Transverse colon (tissue), 4 donors: ENCODE data around the gene CDCA5. TPM values are rescaled to one million over a fixed set of nuclear protein-coding genes. Genes with fewer than 3 reads are reported as not detected.
A peak's percentile ranks its signal among the peaks of the same experiment; 100 is the strongest.

Experiments used
- DNase-seq: peaks from one replicate; pipeline ENCODE4 v3.0.0-alpha.2; 2019
- H3K27ac ChIP-seq, 4 donors: fragments of 200-600 bp; sonication (generic); 2 replicates each; pipeline ENCODE4 v1.5.1; 2016 to 2018; ENCODE audit warnings: inconsistent platforms in 4 of 4
- H3K27me3 ChIP-seq: fragments of 200-600 bp; sonication (generic); 2 replicates; pipeline ENCODE4 v1.5.1; 2017; ENCODE audit warnings: inconsistent platforms
- H3K36me3 ChIP-seq, 4 donors: fragments of 200-600 bp; sonication (generic); 2 replicates each; pipeline ENCODE4 v1.5.1; 2017 to 2019; ENCODE audit warnings: inconsistent platforms in 4 of 4
- H3K4me1 ChIP-seq, 4 donors: fragments of 200-600 bp; sonication (generic); 2 replicates each; pipeline ENCODE4 v1.5.1; 2017 to 2020; ENCODE audit warnings: inconsistent platforms in 4 of 4
- H3K4me3 ChIP-seq, 4 donors: fragments of 200-600 bp; sonication (generic); 1 replicate in 1 of 4; 2 replicates in 3 of 4; pipeline versions ENCODE4 v1.5.1 to v1.6.1; 2017 to 2019; ENCODE audit warnings: inconsistent platforms in 4 of 4
- H3K9me3 ChIP-seq, 2 donors: fragments of 200-600 bp; sonication (generic); 2 replicates each; pipeline ENCODE4 v1.5.1; 2017 to 2019; ENCODE audit warnings: inconsistent platforms in 2 of 2
- CTCF ChIP-seq, 5 experiments: fragments of 200-600 bp in 3 of 5; fragments of 450-650 bp in 2 of 5; sonication (generic) in 3 of 5; IDR thresholded peaks; 1 replicate in 2 of 5; 2 replicates in 3 of 5; pipeline ENCODE4 v1.5.1; 2016 to 2017; ENCODE audit warnings: antibody characterized with exemption in 5 of 5, inconsistent platforms in 3 of 5, mild to moderate bottlenecking in 2 of 5, moderate library complexity in 1 of 5
- EP300 ChIP-seq: sonication (generic); formaldehyde crosslinking; IDR thresholded peaks from one replicate; pipeline ENCODE4 v1.6.1; 2017; ENCODE audit warnings: antibody characterized with exemption, low read depth
- POLR2A ChIP-seq: fragments of 450-650 bp; IDR thresholded peaks from one replicate; pipeline ENCODE4 v1.6.1; 2016; ENCODE audit warnings: antibody characterized with exemption, mild to moderate bottlenecking, moderate library complexity
- POLR2AphosphoS5 ChIP-seq, 3 donors: sonication (generic); formaldehyde crosslinking; IDR thresholded peaks; one replicate each; pipeline ENCODE4 v1.6.1; 2016; ENCODE audit warnings: antibody characterized with exemption in 3 of 3
- WGBS, 2 donors: methylation state at CpG; one replicate each; pipeline ENCODE4 v1.1.5; 2018; ENCODE audit warnings: low coverage in 1 of 2; 5-methylcytosine and 5-hydroxymethylcytosine counted together
- in situ Hi-C, 4 donors: fragments of 200-750 bp; cut with MboI; loops; one replicate each; pipeline versions ENCODE4 v1.15.0 to v1.15.1; 2017; ENCODE audit warnings: low sequenced_read_pairs in 3 of 4, low pct_ligation_motif_present in 1 of 4, low pct_unique_long_range_greater_than_20kb in 1 of 4
- intact Hi-C: fragments of 100-400 bp; cut with DNase I; formaldehyde crosslinking; loops from one replicate; pipeline ENCODE4 v1.15.1; 2023; ENCODE audit warnings: low total_unique reads
- total RNA-seq, 4 donors: library from RNA; depleted of rRNA; stranded (reverse); fragments of >200 nt; gene quantifications; one replicate each; pipeline ENCODE4 v1.1.0, GENCODE V29; 2016

CDCA5 gene
- total RNA-seq, 4 donors from 2014 or later, result 1.9 to 2.6 (median 2.5) TPM; not detected in 1

- H3K36me3 ChIP-seq, result peaks cover 0 to 21% (median 5%) of the 10 kb centered on the region in 4 donors
- H3K4me3 ChIP-seq, result peak within 1 kb of the TSS; percentile 61 to 86 (median 81)
- no peaks in the 10 kb centered on the region for H3K27me3 ChIP-seq
- WGBS, 2 donors, result 0 to 1% methylated on average over 2 to 38 of the region's 89 CpGs
- intact Hi-C loops (loop anchor here (5.0 kb wide), 1 partner anchor 90 kb away; the partner anchor contains the start of gene SNX15), in situ Hi-C loops (no loop called here)
- H3K27ac ChIP-seq, result peak within 1 kb of the TSS; percentile 86 to 94 (median 92)
- H3K9me3 ChIP-seq, result no peaks in the 10 kb centered on the region
- DNase-seq, result peak; percentile 100
- peak; percentile 73 for TF ChIP-seq POLR2A
- peak; percentile 67 to 88 (median 88) for TF ChIP-seq POLR2AphosphoS5 (IDR thresholded peaks at IDR 0.05)
- peak; percentile 86 to 99 (median 94) for TF ChIP-seq CTCF (IDR thresholded peaks at IDR 0.05)
- no peak for TF ChIP-seq EP300
- H3K4me1 ChIP-seq, result peaks cover 26 to 48% (median 34%) of the 10 kb centered on the region in 4 donors
These were observed 33.6 kb upstream of the CDCA5 start, which contains the start of gene ZNHIT2 for GRCh38 chr11:65117206-65118096. Gene ZNHIT2 (minus strand): TSS chr11:65117701. CDS start chr11:65117653, 48 bp downstream.

- WGBS, 2 donors, result 19% methylated on average over 49 of the region's 68 CpGs; no CpG with 5 or more reads in 1 of the 2 donors
- Histone ChIP-seq H3K27ac (peak overlapping the region; percentile 86 to 94 (median 92)), H3K4me3 (peak overlapping the region; percentile 61 to 86 (median 81)), H3K36me3 (peaks cover 0 to 21% (median 5%) of the 10 kb centered on the region in 4 donors), H3K27me3 (no peaks in the 10 kb centered on the region), H3K9me3 (no peaks in the 10 kb centered on the region), H3K4me1 (peaks cover 26 to 55% (median 41%) of the 10 kb centered on the region in 4 donors)
- in situ Hi-C loops (no loop called here), intact Hi-C loops (loop anchor here (5.0 kb wide), 1 partner anchor 89 kb away; the partner anchor contains the start of gene SNX15)
- no peak for DNase-seq
- no peak for TF ChIP-seq POLR2A
- TF ChIP-seq POLR2AphosphoS5 (IDR thresholded peaks at IDR 0.05), result peak in 1 of 3 donors; percentile 19
These were observed 32.7 kb upstream of the CDCA5 start for GRCh38 chr11:65116370-65117205.

GRCh38 chr11:65115361-65116082 lies 31.7 kb upstream of the CDCA5 start:
- Histone ChIP-seq H3K4me1 (peaks cover 20 to 55% (median 34%) of the 10 kb centered on the region in 4 donors), H3K4me3 (no peak overlapping the region), H3K27ac (no peak overlapping the region), H3K27me3 (no peaks in the 10 kb centered on the region), H3K9me3 (no peaks in the 10 kb centered on the region), H3K36me3 (peaks cover 0 to 19% (median 3%) of the 10 kb centered on the region in 4 donors)
- intact Hi-C loops, result loop anchor here (5.0 kb wide), 1 partner anchor 88 kb away; the partner anchor contains the start of gene SNX15
- in situ Hi-C loops, result no loop called here
- no peak for DNase-seq
- TF ChIP-seq POLR2AphosphoS5 (IDR thresholded peaks at IDR 0.05) (no peak), EP300 (no peak), CTCF (IDR thresholded peaks at IDR 0.05) (no peak), POLR2A (no peak)
- WGBS, 2 donors, result 99% methylated on average over 18 of the region's 21 CpGs; no CpG with 5 or more reads in 1 of the 2 donors
